Right atrium auricular region (tissue), 2 donors: Measurements from ENCODE around the gene CNOT6L. TPM values are rescaled to one million over a fixed set of nuclear protein-coding genes. Genes with fewer than 3 reads are reported as not detected.
A peak's percentile ranks its signal among the peaks of the same experiment; 100 is the strongest.
"Not testable (repeated sequence)": the region's sequence is repeated elsewhere in the genome, so short reads cannot be mapped to it uniquely, and the experiment has no call there.

ENCODE experiments used
- DNase-seq: peaks from one replicate; pipeline ENCODE4 v3.0.0-alpha.2; 2019; ENCODE audit warnings: low spot score
- H3K27ac ChIP-seq, 2 donors: fragments of 200-600 bp; sonication (generic); 1 replicate in 1 of 2; 2 replicates in 1 of 2; pipeline ENCODE4 v1.5.1; 2016 to 2019
- H3K27me3 ChIP-seq, 2 donors: fragments of 200-600 bp; sonication (generic); one replicate each; pipeline versions ENCODE4 v1.5.1 to v1.6.0; 2017 to 2019
- H3K36me3 ChIP-seq: fragments of 200-600 bp; sonication (generic); one replicate; pipeline ENCODE4 v1.5.1; 2016
- H3K4me1 ChIP-seq, 2 donors: fragments of 200-600 bp; sonication (generic); one replicate each; pipeline versions ENCODE4 v1.5.1 to v1.6.0; 2017 to 2019
- H3K4me3 ChIP-seq, 2 donors: fragments of 200-600 bp; sonication (generic); 1 replicate in 1 of 2; 2 replicates in 1 of 2; pipeline ENCODE4 v1.5.1; 2017 to 2019; ENCODE audit warnings: mild to moderate bottlenecking in 1 of 2, moderate library complexity in 1 of 2
- H3K9me3 ChIP-seq, 2 donors: fragments of 200-600 bp; sonication (generic); one replicate each; pipeline ENCODE4 v1.5.1; 2019
- CTCF ChIP-seq, 2 donors: fragments of 200-600 bp; sonication (generic); IDR thresholded peaks; one replicate each; pipeline ENCODE4 v1.5.1; 2019; ENCODE audit warnings: antibody characterized with exemption in 2 of 2
- total RNA-seq, 2 donors: library from RNA; depleted of rRNA; stranded (reverse); fragments of >200 nt; gene quantifications; one replicate each; pipeline ENCODE4 v1.1.0, GENCODE V29; 2016

Gene CNOT6L
- total RNA-seq, result 10 to 100 TPM; 11.4 to 14.3 TPM

DNA sequence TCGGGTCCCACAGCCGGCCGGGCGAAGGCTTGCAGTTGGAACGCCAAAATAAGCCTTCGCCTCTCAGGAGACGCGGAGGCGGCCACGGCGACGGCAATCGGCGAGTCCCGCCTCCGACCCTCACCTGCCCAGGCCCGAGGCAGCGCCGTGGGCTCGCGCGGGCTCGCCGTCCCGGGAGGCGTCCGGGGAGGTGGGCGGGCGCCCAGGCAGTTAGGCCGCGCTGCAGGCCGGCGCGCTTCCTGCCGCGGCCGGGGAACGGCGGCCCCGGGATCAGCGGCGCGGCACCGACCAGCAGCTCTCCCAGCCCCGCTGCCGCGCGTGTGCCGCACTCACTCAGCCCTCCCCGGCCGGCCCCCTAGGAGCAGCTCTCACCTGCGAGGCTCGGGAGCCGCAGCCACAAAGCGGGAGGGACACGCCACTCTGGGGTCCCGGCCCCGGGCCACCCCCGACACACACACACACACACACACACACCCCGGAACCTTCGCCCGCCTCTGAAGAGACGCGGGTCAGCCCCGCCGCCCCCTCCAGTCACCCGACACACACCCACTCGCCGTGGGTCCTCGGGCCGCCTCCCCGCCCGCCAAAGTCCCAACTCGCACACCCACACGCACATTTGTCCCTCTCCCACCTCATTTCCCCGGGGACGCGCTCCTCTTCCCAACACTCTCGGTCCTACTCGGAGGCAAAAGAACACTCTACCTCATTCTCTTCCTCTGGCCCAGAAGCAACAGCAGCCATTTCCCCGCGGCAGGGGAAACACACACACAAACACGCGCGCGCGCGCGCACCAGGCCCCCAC, at the start of gene CNOT6L:
Gene CNOT6L (minus strand): TSS at position 767 of the 802 bp plus-strand sequence. CDS start 60 bp downstream, at position 707.
- TF ChIP-seq CTCF (IDR thresholded peaks at IDR 0.05), result no peak

DNA sequence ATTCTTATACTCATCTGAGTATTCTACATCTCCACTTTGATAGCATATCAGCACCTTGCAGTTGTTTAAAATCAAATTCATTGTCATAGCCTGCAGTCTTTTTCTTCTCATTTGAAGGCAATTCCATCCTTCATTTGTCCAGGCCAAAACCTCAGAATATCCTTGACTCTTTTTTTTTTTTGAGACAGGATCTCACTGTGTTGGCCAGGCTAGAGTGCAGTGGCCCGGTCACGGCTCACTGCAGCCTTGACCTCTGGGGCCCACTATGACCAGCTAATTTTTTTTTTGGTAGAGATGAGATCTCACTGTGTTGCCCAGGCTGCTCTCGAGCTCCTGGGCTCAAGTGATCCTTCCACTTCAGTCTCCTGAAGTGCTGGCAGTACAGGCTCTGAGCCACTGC, 46.1 kb upstream of the CNOT6L start:
- H3K27ac ChIP-seq, result no peak overlapping the region
- no peak overlapping the region for H3K4me3 ChIP-seq
- H3K36me3 ChIP-seq, result no peaks in the 10 kb centered on the region
- peaks cover 0 to 19% of the 10 kb centered on the region in 2 donors for H3K4me1 ChIP-seq
- no peaks in the 10 kb centered on the region for H3K27me3 ChIP-seq
- H3K9me3 ChIP-seq, result no peaks in the 10 kb centered on the region
- TF ChIP-seq CTCF (IDR thresholded peaks at IDR 0.05), result no peak
- no peak for DNase-seq

More for the DNA sequence above, at the start of gene CNOT6L:
- Histone ChIP-seq H3K27me3 (no peaks in the 10 kb centered on the region), H3K36me3 (no peaks in the 10 kb centered on the region), H3K9me3 (no peaks in the 10 kb centered on the region), H3K4me3 (peak within 1 kb of the TSS; percentile 84 to 87), H3K27ac (peak within 1 kb of the TSS; percentile 99), H3K4me1 (peaks cover 0 to 38% of the 10 kb centered on the region in 2 donors)
- peak; percentile 78 for DNase-seq

DNA sequence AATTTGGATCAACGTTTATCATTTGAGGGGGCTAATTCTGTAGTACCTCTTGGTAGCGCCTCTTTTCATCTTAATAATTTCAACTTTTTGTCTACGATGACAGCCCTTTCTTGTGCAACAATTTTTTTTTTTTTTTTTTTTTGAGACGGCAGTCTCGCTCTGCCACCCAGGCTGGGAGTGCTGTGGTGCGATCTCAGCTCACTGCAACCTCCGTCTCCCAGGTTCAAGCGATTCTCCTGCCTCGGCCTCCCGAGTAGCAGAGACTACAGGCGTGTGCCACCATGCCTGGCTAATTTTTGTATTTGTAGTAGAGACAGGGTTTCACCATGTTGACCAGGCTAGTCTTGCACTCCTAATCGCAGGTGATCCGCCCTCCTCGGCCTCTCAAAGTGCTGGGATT, 44.2 kb upstream of the CNOT6L start:
- H3K9me3 ChIP-seq, H3K36me3 ChIP-seq, H3K27me3 ChIP-seq, DNase-seq: not testable (repeated sequence)
- peak overlapping the region; percentile 90 to 91 for H3K27ac ChIP-seq
- peak overlapping the region; percentile 67 to 73 for H3K4me3 ChIP-seq
- H3K4me1 ChIP-seq, result peaks cover 0 to 19% of the 10 kb centered on the region in 2 donors

DNA sequence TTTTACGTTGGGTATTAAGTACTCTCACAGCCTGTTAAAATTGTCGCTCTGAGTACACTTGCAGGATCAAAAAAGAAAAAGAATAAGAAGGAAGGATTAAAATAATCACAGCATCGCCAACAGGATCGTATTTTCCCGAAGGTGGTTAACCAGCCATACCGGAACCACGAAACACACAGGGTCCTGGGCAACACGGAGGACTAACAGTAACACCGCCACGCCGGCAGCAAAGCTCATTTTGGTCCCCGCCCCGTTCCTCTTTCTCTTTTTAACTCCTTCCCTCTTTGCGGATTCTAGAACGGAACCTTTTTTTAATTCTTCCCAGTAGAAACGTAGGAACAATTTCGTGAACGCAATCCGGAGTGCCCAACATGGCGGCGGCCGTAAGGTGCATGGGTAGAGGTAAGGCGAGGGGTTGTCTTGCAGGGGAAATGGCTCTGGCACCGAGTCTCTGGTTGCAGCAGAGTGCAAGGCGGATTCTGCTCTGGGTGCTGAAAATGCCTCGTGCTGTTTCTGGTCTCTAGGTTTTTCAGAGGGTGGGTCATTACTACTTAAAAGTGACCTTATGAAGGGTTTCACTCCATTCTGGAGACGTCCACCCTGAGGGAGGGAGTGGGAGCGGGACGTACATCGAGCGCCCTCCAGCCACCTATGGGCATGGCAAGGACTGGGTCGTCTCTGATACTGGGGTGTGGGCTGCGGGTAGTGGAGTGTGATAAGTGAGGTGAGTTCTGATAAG, 43.5 kb upstream of the CNOT6L start, which contains the start of gene MRPL1:
Gene MRPL1 (plus strand): TSS at position 353 of the 739 bp plus-strand sequence. CDS start 19 bp downstream, at position 372.
- peak within 1 kb of the TSS; percentile 90 to 91 for H3K27ac ChIP-seq
- H3K9me3 ChIP-seq, result no peaks in the 10 kb centered on the region
- DNase-seq, result peak; percentile 96
- peaks cover 0 to 19% of the 10 kb centered on the region in 2 donors for H3K4me1 ChIP-seq
- H3K36me3 ChIP-seq, result no peaks in the 10 kb centered on the region
- peak within 1 kb of the TSS; percentile 67 to 73 for H3K4me3 ChIP-seq
- H3K27me3 ChIP-seq, result no peaks in the 10 kb centered on the region
- peak in 1 of 2 donors; percentile 41 for TF ChIP-seq CTCF (IDR thresholded peaks at IDR 0.05)

- Histone ChIP-seq H3K4me3 (peak overlapping the region; percentile 67 to 73), H3K4me1 (peaks cover 0 to 19% of the 10 kb centered on the region in 2 donors), H3K27me3 (no peaks in the 10 kb centered on the region), H3K9me3 (no peaks in the 10 kb centered on the region), H3K36me3 (no peaks in the 10 kb centered on the region), H3K27ac (peak overlapping the region; percentile 90 to 91)
- TF ChIP-seq CTCF (IDR thresholded peaks at IDR 0.05), result no peak
- no peak for DNase-seq
Measured at GRCh38 chr4:77861495-77861894, 42.3 kb upstream of the CNOT6L start.

- Histone ChIP-seq H3K4me3 (no peak overlapping the region), H3K36me3 (no peaks in the 10 kb centered on the region), H3K4me1 (peaks cover 0 to 21% of the 10 kb centered on the region in 2 donors), H3K27ac (no peak overlapping the region), H3K27me3 (no peaks in the 10 kb centered on the region), H3K9me3 (no peaks in the 10 kb centered on the region)
- no peak for DNase-seq
- no peak for TF ChIP-seq CTCF (IDR thresholded peaks at IDR 0.05)
Measured at GRCh38 chr4:77859256-77859655, 40.1 kb upstream of the CNOT6L start.
